Measurements from ENCODE around the gene CDA.
A peak's percentile ranks its signal among the peaks of the same experiment; 100 is the strongest.

The CDA gene

DNA sequence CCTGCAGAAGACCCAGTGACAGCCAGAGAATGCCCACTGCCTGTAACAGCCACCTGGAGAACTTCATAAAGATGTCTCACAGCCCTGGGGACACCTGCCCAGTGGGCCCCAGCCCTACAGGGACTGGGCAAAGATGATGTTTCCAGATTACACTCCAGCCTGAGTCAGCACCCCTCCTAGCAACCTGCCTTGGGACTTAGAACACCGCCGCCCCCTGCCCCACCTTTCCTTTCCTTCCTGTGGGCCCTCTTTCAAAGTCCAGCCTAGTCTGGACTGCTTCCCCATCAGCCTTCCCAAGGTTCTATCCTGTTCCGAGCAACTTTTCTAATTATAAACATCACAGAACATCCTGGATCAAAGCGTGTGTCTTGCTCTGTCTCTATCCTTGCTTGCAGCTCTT, 29.7 kb downstream of the CDA start:
- DNase-seq = no peak

GRCh38 chr1:20619999-20620398, 31.1 kb downstream of the CDA start:
- DNase-seq = no peak

- DNase-seq = no peak
These were observed 32.1 kb downstream of the CDA start for GRCh38 chr1:20621012-20621411.

DNA sequence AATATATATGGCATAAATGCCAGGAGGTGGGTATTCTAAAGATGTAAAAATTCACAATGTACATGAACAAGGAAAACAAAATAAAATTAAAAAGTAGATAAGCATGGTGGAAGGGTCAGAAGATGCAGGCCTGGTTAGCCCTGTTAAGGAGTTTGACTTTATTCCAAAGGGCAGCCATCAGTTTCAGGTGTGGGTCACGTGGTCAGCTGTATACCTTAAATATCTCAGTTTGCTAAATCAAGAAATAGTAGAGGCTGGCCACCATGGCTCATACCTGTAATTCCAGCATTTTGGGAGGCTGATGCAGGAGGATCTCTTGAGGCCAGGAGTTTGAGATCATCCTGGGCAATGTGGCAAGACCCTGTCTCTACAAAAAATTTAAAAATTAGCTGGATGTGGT, 35.8 kb downstream of the CDA start:
- no peak for DNase-seq

DNA sequence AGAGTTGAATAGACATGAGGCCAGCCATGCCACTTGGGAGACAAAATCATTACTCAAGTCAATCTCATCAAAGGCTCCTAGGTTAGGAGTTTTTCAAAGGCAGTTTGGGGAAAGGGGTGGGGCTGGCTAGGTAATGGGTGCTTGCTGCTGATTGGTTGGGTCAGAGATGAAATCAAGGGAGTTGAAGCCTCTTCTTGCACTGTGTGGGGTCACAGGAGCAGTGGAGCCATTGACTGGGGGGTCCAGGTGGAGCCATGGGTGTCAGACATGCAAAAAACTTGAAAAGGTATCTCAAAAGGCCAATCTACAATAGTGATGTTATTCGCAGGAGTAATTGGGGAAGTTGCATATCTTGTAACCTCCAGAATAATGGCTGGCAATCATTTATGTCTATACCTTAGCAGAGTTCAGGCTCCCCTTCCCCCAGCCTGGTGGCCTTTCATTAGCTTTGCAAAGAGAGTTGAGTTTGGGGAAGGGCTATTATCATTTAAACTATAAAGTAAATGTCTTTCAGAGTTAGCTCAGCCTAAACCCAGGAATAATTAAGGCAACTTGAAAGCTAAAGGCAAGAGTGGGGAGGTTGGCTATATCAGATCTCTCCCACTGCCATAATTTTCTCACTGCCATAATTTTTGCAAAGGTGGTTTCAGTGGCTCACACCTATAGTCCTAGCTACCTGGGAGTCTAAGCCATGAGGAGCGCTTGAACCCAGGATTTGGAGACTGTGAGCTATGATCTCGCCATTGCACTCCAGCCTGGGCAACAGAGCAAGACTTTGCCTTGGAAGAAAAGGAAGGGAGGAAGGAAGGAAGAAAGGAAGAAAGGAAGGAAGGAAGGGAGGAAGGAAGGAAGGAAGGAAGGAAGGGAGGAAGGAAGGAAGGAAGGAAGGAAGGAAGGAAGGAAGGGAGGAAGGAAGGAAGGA, 36.5 kb downstream of the CDA start:
- DNase-seq = no peak

DNA sequence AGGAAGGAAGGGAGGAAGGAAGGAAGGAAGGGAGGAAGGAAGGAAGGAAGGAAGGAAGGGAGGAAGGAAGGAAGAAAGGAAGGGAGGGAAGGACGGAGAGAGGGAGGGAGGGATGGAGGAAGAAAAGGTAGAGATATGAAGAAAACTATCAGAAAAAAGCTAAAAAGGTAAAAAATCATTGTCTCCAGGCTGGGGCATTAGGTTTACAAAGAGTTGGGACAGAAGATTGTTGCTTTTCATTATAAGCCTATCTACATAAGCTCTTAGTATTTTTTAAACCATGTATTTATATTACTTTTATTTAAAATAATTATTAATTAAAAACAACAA, 37.2 kb downstream of the CDA start:
- DNase-seq = no peak

DNA sequence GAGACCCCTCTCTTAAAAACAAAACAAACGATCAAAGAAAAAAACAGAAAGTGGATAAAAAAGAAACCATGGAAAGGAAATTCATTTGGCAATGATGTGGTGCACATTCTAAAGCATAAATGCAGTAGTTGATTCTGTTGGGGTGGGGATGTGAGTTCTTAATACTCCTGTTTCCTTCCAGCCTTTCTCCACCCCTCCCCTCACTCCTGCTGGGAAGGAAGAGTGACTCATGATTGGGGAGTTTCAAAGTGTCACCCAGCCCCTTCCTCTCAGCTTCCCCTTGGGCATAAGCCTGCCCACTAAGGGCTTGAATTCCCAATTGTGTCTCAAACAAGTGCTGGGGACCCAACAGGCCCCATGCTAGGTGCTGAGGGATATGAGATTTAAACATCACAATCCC, 37.6 kb downstream of the CDA start:
- no peak for DNase-seq

DNA sequence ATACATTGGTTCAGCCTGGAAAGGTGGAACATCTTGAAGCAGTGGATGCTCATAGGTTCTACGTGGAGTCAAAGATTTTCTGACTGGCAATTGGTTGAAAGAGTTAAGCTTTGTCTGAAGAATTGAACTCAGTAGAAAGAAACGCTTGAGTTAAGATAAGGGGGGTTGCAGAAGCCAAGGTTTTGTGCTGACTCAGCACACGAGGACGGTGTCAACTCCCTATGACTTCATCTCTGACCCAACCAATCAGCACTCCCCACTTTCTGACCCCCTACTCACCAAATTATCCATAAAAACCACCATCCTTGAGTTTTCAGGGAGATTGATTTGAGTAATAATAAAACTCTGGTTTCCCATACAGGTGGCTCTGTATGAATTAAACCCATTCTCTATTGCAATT, 41.8 kb downstream of the CDA start:
- DNase-seq = no peak

GRCh38 chr1:20632386-20632785, 43.5 kb downstream of the CDA start:
- DNase-seq = no peak

- peak; percentile 30 for DNase-seq
These were observed 44.5 kb downstream of the CDA start, which contains the start of gene PINK1 for GRCh38 chr1:20633190-20634064. Gene PINK1 (plus strand): TSS chr1:20633458. CDS start chr1:20633549, 91 bp downstream.

DNA sequence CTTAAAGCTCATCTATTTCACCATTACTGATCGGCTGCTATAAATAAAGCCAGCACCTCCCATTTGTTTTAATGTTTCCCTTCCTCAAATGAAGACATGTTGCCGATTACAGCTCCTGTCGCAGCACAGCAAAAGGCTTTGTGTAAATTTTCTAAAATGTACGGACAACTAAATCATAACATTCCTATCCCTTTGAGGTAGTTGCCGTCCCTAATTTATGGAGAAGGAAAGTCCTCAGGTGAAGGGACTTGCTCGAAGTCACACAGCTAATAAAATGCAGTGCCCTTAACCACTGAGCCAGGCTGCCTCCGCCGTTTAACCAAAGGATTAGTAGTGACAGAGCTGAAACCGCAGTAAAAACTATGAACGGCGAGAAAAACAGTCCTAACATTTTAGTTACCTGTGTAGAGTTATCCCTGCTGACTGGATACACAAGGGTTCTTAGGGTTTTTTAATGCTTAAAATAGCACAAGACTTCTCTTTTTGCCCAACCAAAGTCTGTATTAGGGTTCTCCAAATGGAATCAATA, 45.2 kb downstream of the CDA start:
- no peak for DNase-seq

DNA sequence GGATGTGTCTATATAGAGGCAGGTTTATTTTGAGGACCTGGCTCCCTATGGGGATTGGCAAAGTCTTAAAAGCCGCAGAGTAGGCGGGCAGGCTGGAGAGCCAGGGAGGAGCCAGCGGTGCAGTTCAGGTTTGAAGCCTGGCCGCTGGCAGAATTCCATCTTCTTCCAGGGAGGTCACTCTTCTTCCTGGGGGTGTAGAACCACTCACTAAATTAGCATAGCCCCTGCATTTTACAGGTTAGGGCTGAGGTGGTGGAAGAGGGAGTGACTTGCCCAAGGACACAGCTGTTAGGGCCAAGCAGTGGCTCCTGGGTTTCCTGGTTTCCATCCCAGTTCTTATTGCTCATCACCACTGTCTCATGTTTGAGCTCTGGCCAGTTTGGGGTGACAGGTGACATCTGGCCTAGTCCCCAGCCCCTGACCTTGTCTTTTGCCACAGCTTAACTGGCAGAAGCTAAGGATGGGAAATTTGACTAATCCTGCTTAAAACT, 45.7 kb downstream of the CDA start:
- DNase-seq = no peak

DNA sequence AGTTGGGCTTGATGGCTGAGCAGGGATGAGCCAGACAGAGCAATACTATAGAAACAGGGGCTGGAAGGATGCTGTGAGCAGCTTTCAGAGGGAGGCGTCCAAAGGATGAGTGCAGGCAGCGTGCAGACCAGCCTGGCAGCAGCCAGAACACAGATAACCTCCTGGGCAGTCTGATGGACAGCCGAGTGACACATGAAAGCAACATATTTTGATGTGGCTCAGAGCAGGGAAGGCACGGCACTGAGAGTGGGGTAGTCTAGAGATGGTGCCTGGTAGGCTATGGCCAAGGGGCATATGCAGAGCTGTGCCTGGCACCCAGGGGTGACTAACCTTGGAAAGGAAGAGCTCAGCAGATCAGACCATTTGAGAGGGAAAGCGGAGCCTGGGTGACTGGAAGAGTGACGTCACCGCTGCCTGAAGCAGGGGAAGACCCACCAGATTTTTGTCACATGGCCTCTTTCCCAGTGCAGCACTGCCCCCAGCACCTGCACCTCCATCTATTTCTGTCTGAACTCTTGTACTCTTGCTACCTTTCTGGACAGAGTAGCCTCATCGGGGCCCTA, 48.0 kb downstream of the CDA start:
- no peak for DNase-seq

DNA sequence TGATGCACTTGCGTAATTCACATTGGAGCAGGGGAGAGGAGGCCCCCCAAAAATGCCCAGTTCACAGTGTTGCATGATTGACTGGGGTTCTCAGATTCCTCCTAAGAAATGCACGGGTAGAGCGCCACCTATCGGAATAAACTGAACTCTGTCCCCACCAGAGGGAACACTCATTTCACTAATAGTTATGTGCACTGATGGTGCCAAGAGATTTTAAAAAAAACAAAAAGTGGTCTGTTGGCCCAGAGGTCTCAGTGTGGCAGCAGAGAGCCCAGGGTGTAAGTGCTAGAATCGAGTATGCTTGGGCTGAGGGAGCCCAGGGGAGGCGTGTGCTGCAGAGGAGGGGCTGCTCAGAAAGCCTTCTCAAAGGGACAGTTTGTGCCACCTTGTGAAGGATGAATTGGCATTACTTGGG, 51.3 kb downstream of the CDA start:
- DNase-seq = peak; percentile 11

DNA sequence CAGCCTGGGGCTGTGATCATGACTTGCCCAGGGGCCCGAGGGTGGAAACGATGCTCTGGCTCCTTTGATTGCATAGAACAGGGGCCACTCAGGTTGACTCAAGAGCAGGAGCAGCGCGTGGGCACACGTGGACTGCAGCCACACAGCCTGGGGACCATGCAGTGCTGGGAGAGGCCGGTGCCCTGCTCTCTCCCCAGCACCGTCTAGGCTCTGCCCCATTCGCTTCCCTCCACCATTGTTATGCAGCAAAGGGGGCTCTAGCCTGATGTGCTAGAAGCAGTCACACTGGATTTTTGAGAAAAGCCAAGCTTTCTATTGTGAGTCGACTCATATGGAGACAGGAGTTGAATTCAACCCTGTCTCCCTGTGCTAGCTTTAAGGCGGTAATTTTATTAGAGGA, 53.1 kb downstream of the CDA start:
- DNase-seq = no peak

DNA sequence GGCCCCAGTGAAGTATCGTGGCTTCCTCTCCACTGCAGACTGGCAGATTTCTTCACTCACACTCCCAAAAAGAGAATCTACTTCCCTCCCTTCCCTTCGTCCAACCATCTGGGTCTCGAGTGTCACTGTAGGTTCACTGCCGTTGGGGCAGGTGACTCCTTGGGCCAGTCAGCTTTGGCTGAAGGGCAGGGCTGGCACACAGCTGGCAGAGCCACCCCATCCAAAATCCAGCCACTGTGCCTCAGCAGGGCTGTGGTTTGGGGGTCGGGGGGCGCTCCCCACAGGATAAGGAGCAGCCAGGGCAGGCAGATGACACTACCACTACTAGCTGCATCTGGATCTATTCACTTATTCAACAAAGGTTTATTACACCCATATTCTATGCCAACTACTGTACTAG, 54.2 kb downstream of the CDA start:
- DNase-seq = no peak

DNA sequence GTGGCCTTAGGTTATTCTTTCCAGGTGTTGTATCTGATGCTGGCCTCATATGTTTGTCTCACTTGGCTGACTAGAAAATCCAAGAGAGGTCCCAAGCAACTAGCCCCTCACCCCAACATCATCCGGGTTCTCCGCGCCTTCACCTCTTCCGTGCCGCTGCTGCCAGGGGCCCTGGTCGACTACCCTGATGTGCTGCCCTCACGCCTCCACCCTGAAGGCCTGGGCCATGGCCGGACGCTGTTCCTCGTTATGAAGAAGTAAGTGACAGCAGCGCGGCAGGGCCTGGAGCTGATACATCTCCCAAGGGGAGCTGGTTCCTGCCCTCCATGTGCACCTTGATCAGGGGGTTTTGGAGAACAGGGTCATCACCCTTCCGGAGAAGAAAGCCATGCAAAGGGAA, 55.5 kb downstream of the CDA start:
- no peak for DNase-seq

GRCh38 chr1:20645414-20645813, 56.5 kb downstream of the CDA start:
- no peak for DNase-seq

DNA sequence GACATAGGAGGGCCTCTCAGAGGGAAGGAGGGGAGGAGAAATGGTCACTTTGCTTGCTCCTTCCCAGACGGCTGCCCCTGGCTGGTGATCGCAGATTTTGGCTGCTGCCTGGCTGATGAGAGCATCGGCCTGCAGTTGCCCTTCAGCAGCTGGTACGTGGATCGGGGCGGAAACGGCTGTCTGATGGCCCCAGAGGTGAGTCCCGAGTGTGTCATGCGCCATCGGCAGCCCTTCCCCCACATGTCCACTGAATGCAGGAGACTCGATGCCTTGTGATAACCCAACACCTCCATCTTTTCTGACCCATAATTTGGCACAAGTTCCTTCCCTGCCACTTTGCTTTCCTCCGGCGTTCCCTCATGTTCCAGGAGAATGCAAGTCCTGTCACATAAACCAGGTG, 59.5 kb downstream of the CDA start:
- no peak for DNase-seq

- no peak for DNase-seq
These were observed 60.0 kb downstream of the CDA start for GRCh38 chr1:20648946-20649345.

DNA sequence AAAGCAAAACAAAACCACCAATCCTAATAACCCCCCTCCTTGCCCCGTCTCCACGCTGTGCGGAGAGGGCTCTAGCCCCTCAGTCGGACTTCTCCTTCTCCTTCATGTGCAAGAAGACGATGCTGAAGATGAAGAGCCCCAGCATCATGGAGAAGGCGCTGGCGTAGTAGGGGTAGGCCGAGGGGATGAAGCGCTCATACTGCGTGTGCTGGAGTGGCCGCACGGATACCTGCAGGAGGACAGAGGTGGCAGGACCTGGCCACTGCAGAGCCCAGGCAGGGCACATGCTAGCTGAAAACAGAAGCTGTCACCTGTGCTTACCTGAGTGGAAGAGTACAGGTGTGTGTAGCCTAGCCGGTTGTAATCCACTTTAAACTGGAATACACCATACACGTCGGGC, 63.4 kb downstream of the CDA start:
- no peak for DNase-seq

GRCh38 chr1:20654104-20654690, 65.3 kb downstream of the CDA start:
- no peak for DNase-seq

DNA sequence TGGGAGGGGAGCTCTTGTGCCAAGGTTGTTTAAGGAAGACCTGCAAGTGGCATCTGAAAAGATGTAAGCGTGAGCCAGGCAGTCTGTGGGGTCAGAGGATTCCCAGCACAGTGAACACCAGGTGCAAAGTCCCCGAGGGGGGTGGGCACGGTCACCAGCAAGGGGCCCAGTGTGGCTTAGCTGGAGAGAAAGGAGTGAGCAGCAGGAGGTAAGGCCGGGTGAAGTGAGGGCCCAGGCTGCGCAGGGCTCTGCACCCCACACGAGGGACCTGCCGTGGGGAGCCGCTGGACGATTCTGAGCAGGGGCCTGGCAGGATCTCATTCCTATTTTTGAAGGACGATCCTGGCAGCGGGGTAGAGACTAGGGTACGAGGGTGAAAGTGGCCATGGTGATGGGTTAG, 68.1 kb downstream of the CDA start:
- no peak for DNase-seq
